Measurements from ENCODE around the gene KYAT1. TPM values are rescaled to one million over a fixed set of nuclear protein-coding genes. Genes with fewer than 3 reads are reported as not detected.

Gene KYAT1
- total and polyA plus RNA-seq, 2 of the 13 experiments (the other 11 are each of a cell fraction or from before 2014, with no cell fraction given), result 9.2 to 46.5 TPM

- TF ChIP-seq KIAA2018 (CRISPR knock-in tag; IDR thresholded peaks at IDR 0.05; ENCODE audit: borderline replicate concordance), result no peak
- TF ChIP-seq LBX2 (CRISPR knock-in tag; IDR thresholded peaks at IDR 0.05; ENCODE audit: borderline replicate concordance), result no peak
- 0 out of 2 replicates have a peak, but pooled peaks have one; percentile 42 for TF ChIP-seq ZNF761 (CRISPR knock-in tag; conservative IDR thresholded peaks at IDR 0.05)
- no peak for TF ChIP-seq MTF1 (CRISPR knock-in tag; IDR thresholded peaks at IDR 0.05)
- TF ChIP-seq PHF5A (CRISPR knock-in tag; IDR thresholded peaks at IDR 0.05; ENCODE audit: low read depth, unreplicated experiment), result peak; percentile 32
- no peak for TF ChIP-seq CCAR2 (optimal IDR thresholded peaks at IDR 0.05; ENCODE audit: low read depth, low read length)
- no peak for TF ChIP-seq PRDM10 (CRISPR knock-in tag; IDR thresholded peaks at IDR 0.05; ENCODE audit: low read depth)
- TF ChIP-seq NR2F2 (IDR thresholded peaks at IDR 0.05; ENCODE audit: borderline replicate concordance, low read depth), result peak; percentile 94
- no peak for TF ChIP-seq ZNF549 (CRISPR knock-in tag; IDR thresholded peaks at IDR 0.05)
- no peak; the same call in 1 of the 2 replicates for TF ChIP-seq STAG1 (CRISPR knock-in tag; IDR thresholded peaks at IDR 0.05)
- TF ChIP-seq EEA1 (CRISPR knock-in tag; IDR thresholded peaks at IDR 0.05; ENCODE audit: borderline replicate concordance), result no peak
- TF ChIP-seq ZBTB4 (CRISPR knock-in tag; IDR thresholded peaks at IDR 0.05; ENCODE audit: borderline replicate concordance), result no peak
Observed at GRCh38 chr9:128838338-128838737, 43.4 kb downstream of the KYAT1 start (continued).
